GM23248 (cell line): ENCODE results near the gene ATP13A4.

ENCODE experiments used
- EZH2 ChIP-seq: fragments of 200-600 bp; sonication (generic); IDR thresholded peaks from 2 replicates; pipeline ENCODE4 v1.6.1; 2018; ENCODE audit warnings: antibody characterized with exemption, mild to moderate bottlenecking; ENCODE audit not compliant: insufficient read depth, poor library complexity, severe bottlenecking
- EZH2phosphoT487 ChIP-seq: fragments of 200-600 bp; sonication (generic); IDR thresholded peaks from 2 replicates; pipeline ENCODE4 v1.6.1; 2018; ENCODE audit warnings: antibody characterized with exemption, moderate library complexity, mild to moderate bottlenecking, low read depth; ENCODE audit not compliant: insufficient read depth

DNA sequence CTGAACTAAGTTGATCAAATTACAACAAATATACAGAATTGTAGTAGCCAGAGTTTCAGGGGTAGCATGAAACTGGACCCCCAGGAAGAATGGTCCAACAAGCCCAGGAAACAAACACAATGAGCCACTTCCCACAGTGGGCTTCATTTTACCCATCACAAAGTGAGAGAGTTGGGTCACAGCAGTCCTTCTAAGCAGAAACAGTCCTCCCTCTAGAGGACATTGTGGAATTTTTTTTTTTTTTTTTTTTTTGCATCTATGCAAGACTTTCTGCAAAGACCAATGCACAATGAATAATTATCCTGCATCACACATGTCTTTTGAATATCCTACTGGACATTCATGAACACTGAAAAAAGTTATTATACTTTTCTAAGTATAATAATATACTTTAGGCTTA is 102.4 kb downstream of the ATP13A4 start:
- TF ChIP-seq EZH2phosphoT487 (no peak), EZH2 (no peak)
